Fibroblast of pulmonary artery (primary cell): ENCODE data around the gene CGAS.
A peak's percentile ranks its signal among the peaks of the same experiment; 100 is the strongest.
"Not testable (repeated sequence)": the region's sequence is repeated elsewhere in the genome, so short reads cannot be mapped to it uniquely, and the experiment has no call there.

ENCODE experiments used
- DNase-seq: peaks from one replicate; pipeline ENCODE4 v3.0.0-alpha.2; 2010; ENCODE audit warnings: low read depth
- H3K4me3 ChIP-seq: replicated peaks from 2 replicates; pipeline ENCODE4 v1.5.1; 2011; ENCODE audit warnings: low read depth, mild to moderate bottlenecking, control low read depth, low read length, moderate library complexity
- CTCF ChIP-seq: IDR thresholded peaks from 2 replicates; pipeline ENCODE4 v1.5.1; 2011; ENCODE audit warnings: mild to moderate bottlenecking, control low read depth, low read length, inconsistent platforms; ENCODE audit errors: missing control alignments

CGAS gene

GRCh38 chr6:73476723-73477122 is 24.6 kb upstream of the CGAS start:
- DNase-seq, result no peak
- H3K4me3 ChIP-seq, result no peak overlapping the region
- TF ChIP-seq CTCF, result no peak

GRCh38 chr6:73471686-73472290 is 19.7 kb upstream of the CGAS start:
- no peak for TF ChIP-seq CTCF
- H3K4me3 ChIP-seq, result no peak overlapping the region

DNA sequence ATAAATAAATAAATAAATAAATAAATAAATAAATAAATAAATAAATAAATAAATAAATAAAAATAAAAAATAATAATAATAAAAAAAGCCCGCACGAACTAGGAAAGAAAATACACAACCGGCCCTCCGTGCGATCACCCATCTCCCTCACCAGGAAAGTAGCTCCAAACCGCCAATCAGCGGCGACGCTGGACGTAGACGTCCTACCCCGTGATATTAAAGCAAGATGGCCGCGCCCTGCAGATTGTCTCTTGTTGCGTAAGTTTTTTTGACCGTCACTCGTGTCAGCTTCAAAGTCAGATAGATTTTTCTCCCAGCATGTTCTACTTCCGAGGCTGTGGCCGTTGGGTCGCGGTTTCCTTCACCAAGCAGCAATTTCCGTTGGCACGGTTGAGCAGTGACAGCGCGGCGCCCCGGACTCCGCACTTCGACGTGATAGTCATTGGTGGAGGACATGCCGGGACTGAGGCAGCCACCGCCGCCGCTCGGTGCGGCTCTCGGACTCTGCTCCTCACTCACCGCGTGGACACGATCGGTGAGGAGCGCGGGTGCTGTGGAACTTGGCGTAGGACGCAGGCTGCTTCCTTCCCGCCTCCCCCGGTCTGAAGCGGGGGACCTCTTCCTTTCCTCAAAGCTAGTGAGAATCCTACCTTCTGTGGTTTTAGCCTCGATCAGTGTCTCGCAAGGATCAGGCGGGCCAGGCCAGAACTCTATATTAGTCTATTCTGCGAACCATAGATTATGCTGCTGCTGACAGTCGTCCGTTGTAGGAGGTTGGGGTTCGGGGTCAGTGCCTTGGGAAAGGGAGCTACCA is 9.6 kb upstream of the CGAS start, which contains the start of gene MTO1:
TSS of gene MTO1 (plus strand) at position 201 of the 814 bp plus-strand sequence. CDS start at position 319, 118 bp downstream.
- peak within 1 kb of the TSS; percentile 96 for H3K4me3 ChIP-seq
- DNase-seq, result peak; percentile 94
- no peak for TF ChIP-seq CTCF

More at GRCh38 chr6:73471686-73472290, 19.7 kb upstream of the CGAS start:
- no peak for DNase-seq

DNA sequence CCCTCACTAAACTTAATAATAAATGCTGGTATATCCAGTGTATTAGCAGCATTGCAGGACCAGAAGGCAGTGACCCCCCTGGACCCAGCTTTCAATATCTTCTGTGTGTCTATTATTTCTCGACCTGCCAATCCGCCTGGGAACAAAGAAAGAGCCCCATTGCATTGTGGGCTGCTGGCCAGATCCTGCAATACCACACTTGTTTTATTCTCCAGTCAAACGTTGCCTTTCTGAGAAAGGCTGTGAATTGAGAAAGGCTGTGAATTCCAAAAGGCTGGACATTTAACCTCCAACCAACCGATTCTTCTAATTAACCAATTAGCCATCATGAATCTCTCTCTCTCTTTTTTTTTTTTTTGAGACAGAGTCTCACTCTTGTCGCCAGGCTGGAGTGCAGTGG is 8.0 kb upstream of the CGAS start:
- TF ChIP-seq CTCF, result no peak
- no peak for DNase-seq
- H3K4me3 ChIP-seq, result no peak overlapping the region

DNA sequence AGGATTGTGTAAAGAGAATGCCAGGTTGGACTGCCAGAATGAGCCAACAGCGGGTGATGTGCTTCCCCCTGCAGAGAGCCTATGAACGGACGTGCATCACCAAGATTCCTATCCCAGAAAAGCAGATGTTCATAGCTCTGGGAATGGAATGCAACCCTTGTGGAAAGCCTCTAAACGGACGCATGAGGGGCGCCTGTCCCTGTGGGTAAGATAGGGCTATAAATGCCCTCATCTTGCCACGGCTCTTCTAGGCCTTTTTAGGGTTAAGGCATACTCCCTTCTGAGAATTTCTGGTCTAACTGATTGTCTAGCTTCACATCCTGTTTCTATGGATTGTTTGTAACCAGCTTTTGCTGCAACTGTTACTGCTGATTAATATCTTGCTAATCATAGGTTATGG is 7.4 kb upstream of the CGAS start:
- not testable (repeated sequence) for DNase-seq, H3K4me3 ChIP-seq

GRCh38 chr6:73455865-73456629 is 4.0 kb upstream of the CGAS start:
- no peak for TF ChIP-seq CTCF
- H3K4me3 ChIP-seq, result no peak overlapping the region
- DNase-seq, result peak; percentile 91
